Measurements from ENCODE around the gene IFI6.
"Not testable (repeated sequence)": the region's sequence is repeated elsewhere in the genome, so short reads cannot be mapped to it uniquely, and the experiment has no call there.

The IFI6 gene

DNA sequence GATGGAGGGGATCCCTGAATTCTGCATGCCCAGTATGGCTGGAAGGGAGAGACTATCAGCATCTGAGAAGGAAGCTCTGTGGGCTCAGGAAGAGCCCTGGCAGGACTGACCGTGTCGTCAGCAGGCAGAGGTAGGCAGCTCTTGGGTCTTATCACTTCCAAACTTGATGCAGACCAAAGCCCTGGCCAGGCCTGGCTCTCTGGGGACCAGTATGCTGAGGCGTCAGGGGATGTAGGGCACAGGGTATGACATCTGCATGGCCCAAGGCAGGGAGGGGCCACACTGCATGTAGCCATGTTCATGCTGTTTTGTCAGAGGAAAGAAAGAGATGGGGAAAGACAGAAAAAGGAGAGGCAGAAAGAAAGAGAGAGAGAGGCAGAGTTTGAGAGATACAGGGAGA lies 43.3 kb downstream of the IFI6 start:
- DNase-seq (ENCODE audit: low read depth in 2 of 2), result no peak

- DNase-seq (ENCODE audit: low read depth in 2 of 2), result not testable (repeated sequence)
Observed at GRCh38 chr1:27627733-27628132, 44.3 kb downstream of the IFI6 start.

DNA sequence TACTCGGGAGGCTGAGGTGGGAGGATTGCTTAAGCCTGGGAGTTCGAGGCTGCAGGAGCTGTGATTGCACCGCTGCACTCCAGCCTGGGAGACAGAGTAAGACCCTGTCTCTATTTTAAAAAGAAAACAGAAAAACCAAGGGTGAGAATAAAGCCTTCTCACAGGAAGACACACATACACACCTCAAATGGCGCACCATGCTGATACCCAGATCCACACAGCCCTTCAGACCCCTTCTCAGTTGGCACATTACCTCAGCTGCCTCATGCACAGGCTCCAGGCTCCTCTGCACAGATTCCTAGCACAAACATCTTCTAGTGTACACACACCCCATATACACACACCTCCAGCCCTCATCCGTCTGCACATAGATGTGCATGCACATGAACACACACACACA lies 44.9 kb downstream of the IFI6 start:
- DNase-seq (ENCODE audit: low read depth in 2 of 2), result no peak

DNA sequence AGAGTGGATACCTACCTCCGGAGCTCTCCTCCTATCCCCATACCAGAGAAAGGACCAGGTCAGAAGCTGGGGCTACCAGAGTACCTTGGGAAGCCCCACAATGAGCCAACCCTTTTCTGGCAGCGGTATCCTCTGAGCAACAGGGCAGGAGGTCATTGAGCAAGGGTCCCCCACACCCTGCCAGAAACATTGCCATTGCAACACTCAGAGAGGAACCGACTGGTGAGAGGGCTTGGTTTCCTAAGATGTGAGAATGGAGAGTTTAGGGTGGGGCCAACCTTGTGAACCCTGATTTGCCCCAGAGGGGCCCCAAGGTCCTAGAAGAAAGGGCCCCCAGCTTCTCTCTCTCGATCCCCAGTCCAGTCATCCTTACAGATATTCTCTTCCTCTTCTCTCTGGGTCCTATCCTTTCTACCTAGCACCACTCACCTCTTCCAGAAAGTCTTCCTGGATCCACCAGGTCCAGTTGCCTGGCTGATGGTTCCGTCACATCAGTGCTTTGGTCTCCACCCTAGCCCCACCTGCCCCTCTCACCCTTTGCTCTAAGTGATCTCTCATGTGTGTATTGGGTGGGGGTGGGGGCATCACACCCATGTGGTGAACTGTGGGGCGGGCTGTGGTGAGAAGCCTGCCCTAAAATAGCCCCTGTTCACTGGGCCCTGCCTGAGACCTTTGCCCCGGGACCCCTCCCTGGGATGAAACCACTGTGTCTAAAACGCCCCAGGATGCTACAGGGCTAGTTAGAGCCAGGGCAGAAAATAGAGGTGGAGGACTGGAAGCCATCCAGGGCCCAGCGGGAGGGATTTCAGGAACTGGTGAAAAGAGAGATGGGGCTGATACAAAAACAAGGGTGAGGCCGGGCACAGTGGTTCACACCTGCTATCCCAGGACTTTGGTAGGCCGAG lies 45.7 kb downstream of the IFI6 start:
- DNase-seq (ENCODE audit: low read depth in 2 of 2), result no peak

DNA sequence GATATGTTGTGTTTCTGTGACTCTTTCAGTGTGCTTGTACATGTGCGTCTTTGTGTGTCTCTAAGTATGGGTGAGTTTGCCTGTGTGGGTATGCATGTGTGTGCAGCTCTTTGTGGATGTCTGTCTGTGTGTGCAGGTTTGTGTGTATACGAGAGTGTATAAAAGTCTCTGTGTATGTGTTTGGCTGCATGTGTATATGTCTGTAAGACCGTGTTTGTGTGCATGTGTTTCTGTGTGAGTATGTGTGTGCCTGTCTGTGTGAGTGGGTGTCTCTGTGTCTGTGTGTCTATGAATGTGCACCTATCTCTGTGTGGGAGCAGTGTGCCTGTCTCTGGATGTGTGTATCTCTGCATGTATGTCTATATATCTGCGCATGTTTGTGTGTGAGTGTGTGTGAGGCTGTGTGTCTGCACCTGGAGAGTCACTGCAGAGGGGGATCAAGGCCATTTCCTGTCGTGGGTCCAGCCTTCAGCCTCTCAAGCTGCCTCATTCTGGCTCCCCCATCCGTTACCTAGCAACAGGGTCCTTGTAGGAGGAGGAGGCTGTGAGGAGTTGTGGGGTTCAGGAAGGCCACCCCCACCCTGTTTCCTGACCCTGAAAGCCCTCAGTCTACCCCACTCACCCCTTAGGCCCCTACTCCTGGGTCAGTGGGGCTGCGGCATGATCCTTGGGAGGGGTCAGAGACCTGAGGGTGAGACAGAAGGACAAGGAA lies 47.4 kb downstream of the IFI6 start:
- DNase-seq (ENCODE audit: low read depth in 2 of 2), result no peak

- no peak for DNase-seq (ENCODE audit: low read depth in 2 of 2)
Observed at GRCh38 chr1:27623327-27624212, 48.4 kb downstream of the IFI6 start.

DNA sequence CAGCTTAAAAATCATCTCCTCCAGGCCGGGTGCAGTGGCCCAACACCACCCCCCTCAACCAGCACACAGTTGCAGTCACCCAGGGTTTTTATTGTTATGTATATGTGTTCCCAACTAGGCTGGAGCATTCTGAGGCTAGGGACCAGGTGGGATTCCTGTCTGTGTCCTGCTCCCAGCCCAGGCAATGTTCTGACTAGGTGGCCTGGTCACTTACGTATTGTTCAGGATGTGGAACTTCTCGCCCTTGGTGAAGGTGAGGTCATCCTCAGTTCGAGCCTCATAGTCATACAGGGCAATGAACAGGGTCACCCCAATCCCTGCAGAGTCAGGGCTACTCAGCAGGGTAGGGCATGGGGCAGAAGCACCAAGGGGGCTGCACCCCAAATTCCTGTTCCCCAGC lies 49.2 kb downstream of the IFI6 start:
- DNase-seq (ENCODE audit: low read depth in 2 of 2), result no peak

DNA sequence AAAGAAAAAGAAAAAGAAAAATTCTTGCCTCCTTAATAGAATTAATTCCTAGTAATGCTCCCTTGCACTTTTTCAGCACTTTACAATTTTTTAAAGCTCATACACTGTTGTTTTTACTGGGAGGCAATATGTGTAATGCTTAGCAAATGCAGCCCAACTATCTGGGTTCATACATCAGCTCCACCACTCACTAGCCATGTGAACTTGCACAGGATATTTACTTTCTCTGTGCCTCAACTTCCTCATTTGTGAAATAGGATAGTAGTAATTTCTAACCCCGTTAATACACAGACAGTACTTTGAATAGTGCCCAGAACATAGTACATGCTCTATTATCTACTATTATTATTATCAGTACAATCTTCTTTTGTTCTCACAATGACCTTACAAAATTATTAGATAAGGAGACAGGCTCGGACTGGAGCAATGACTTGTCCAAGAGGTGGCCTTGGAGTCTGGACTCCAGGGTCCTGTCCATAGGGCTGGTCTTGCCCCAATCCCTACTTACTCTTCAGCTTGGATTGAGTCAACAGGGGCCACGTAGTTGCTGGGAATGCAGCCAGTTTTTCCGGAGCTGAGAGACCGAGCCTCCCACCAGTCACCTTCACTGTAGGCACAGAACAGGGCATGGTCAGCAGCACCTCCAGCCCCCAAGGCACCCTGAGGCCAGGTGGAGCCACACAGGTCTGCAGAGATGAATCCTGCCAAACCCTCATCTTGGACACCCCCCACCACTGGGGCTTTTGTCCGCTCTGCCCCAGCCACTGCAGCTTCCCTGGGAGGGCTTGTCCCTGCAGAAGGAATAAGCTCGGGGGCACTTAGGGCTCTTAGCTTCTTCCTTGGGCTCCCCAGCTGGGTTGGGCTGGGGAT lies 50.7 kb downstream of the IFI6 start:
- no peak for DNase-seq (ENCODE audit: low read depth in 2 of 2)

DNA sequence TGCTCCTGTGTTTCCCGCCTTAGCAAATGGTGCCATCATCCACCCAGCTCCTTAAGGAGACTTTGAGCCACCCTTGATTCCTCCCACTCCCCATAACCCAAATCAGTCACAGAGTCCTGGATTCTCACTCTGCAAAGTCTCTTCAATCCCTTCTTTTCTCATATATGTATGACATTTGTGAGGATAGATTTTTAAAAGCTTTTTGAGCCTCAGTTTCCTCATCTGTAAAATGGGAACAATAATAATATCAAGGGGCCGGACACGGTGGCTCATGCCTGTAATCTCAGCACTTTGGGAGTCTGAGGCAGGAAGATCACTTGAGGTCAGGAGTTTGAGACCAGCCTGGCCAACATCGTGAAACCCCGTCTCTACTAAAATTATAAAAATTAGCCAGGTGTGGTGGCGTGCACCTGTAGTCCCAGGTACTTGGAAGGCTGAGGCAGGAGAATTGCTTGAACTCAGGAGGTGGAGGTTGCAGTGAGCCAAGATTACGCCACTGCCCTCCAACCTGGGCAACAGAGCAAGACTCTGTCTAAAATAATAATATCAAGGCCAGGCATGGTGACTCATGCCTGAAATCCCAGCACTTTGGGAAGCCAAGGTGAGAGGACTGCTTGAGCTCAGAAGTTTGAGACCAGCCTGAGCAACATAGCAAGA lies 52.1 kb downstream of the IFI6 start:
- DNase-seq (ENCODE audit: low read depth in 2 of 2), result not testable (repeated sequence)

DNA sequence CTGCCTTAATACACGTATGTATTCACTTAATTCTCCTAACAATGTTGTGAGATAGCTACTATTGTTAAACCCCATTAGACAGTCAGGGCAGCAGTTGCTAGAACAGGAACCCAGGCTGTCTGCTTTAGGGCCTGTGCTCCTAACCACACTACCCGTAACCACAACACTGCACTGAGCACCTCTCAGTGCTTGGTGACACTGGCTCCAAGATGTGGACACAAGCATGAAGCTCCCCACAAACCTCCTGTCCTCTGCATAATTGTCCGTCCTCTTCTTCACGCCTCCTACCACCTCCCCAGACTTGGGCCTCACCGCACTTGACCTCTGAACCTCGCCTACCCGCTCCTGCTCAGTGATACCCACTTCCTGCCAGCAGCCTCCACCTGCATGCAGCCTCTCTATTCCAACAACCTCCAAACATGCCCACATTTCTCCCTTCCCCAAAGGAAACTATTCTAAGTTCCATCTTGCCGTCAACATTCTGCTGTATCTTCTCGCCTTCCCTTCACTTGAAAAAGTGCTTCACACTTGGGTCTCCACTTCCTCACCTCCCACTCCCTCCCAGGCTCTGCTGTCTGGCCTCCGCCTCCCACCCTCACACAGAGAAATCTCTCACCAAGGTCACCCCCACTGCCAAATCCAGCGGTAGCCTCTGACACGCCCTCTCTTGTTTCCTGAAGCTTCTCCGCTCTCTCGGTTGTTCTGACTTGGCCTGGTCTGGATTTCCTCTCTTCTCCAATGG lies 53.5 kb downstream of the IFI6 start:
- DNase-seq (ENCODE audit: low read depth in 2 of 2), result no peak

DNA sequence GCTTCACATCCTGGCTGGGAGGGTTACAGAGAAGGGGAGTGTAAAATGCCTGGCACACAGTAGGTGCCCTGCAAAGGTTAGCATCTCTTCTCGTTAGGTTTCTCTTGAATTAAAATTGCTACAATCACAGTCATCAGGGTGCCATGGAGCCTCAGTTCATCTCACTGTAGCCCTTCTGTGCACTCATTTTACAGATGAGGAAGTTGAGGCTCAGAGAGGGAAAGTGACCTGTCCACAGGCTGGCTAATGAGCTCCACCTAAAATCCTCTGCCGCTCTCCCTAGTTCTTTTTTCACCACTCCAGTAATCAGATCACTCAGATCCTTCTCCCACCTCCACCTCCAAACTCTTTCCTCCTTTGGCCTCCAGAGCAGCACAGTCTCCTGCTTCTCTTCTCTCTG lies 54.6 kb downstream of the IFI6 start:
- no peak for DNase-seq (ENCODE audit: low read depth in 2 of 2)

- DNase-seq (ENCODE audit: low read depth in 2 of 2), result no peak
Observed at GRCh38 chr1:27616441-27616840, 55.6 kb downstream of the IFI6 start.

All from stimulated activated CD4-positive, alpha-beta T cell treated with anti-CD3 and anti-CD28 coated beads, Interleukin-4, amount 100 ng/mL, for 48 hours (primary cell).